NCI-H345 treated with DMSO at 0.1 percent for 48 hours (cell line): ENCODE measurements around the gene HIVEP1.

ENCODE experiments used
- DNase-seq: peaks from one replicate; lab custom pipeline; 2025; ENCODE audit not compliant: unreplicated experiment; lab: John Stamatoyannopoulos, UW

HIVEP1 gene

DNA sequence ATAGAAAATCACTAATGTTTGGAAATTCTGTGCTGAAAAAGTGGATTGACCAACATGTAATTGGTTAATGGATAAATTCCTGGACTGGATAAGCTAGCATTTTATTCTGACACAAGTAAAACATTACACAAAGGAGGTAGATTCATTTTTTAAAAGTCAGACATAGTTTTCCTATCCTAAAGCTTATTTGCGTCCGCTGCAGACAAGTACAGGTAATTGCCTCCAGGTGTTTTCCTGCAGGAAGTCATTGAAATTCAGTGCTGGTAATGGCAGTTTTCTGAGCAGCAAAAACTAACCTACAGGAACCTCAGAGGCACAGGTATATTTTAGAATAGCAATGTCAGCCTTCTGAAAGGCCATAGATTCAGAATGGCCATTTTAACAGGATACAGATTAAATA is 20.0 kb upstream of the HIVEP1 start:
- no peak for DNase-seq

DNA sequence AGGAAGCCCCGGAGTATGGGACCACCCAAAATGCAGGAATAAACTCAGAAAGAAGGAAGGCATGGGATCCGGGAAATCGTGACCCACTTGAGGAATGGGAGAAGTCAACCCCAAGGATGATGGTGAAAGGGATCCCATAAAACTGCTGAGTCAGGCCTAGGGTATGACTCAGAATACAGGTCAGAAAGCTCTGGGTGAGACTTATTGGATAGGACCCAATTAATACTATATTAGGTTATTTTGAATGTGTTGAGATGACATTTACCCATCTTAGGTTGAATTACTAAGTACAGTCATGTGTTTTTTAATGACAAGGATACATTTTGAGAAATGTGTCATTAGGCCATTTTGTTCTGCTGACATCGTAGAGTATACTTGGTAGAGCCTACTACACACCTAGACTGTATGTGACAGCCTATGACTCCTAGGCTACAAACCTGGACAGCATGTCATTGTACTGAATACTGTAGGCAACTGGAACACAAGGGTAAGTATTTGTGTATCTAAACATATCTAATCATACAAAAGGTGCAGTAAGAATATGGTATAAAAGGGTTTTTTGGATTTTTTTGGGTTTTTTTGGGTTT is 17.1 kb upstream of the HIVEP1 start:
- no peak for DNase-seq

DNA sequence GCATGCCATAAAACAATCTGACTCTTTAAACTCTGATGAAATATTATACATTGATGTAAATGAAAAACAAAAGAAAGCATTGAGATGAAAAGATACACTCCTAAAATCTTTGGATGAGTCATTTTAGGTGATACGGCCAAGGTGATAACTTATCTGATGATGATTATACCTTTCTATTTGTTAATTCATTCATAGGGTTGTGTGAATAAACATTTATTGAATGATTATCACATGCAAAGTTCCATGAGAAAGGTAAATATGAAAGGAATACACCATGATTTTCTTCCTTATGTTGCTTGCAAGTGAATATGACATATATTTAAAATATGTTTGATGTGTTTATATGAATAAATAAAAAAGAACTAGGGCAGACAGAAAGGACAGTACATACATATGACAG is 15.4 kb upstream of the HIVEP1 start:
- no peak for DNase-seq

DNA sequence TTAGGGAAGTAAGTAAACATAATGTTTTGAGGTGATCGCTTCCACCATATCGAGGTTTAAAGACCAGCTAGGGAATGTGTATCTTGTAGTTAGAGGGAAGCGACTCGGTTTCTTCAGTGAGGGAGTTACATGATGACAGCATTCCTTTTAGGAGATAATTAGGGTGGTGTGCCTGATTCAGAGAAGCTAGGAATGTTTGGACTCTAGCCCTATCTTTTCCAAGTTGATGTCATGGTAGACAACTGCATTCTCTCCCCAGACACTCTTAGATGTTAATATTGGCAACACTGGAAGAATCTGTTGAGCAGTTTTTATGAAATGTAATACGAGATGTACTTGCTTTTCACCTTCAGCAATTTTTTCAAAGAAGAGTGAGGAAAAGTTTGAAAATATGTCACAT is 12.9 kb upstream of the HIVEP1 start:
- DNase-seq: no peak

DNA sequence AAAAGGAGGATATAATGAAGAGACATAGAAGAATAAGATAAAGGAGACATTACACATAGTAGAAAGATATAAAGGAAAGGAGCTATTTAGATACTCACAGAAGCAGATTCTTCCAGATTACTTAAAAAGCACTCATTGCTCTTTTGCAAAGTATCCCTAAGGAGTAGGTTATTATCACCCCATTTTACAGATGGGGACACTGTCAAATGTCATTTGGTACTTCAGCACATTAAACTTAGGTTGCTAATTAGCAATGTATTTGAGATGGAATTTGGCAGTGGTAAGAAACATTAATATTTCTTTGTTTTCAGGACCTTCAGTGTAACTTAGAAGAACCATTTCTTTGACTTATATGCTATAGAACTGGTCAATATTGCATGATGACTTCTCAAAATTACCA is 11.9 kb upstream of the HIVEP1 start:
- DNase-seq: no peak

DNA sequence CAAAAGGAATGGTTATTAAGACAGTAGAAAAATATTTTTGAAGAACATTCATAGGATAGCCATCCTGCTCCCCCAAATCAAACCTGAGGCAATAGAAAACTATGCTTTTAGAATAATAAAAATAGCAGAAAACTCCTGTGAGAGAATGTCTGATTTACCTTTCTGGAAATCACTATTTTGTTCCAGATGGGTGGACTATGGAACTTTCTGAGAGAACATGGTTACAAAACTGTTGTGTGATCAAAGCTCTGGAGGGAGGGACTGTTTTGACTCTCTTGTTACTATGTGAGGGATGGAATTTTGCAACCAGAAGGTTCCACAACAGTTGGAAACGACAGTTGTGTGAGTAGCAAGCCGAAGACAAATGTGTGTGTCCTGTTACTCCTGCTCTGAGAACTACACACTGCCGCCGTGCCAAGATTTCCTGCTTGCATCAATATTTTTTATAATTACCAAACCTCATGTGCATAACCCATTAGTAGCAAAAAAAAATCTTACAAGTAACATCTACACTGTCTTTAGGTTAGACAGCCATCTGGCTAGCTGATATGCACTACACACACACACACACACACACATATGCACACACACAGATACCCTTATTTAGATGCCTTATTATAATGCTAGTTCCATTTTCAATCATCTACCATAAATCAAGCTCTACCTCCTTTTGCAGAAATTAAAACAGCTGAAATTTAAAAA is 11.0 kb upstream of the HIVEP1 start:
- DNase-seq: no peak

DNA sequence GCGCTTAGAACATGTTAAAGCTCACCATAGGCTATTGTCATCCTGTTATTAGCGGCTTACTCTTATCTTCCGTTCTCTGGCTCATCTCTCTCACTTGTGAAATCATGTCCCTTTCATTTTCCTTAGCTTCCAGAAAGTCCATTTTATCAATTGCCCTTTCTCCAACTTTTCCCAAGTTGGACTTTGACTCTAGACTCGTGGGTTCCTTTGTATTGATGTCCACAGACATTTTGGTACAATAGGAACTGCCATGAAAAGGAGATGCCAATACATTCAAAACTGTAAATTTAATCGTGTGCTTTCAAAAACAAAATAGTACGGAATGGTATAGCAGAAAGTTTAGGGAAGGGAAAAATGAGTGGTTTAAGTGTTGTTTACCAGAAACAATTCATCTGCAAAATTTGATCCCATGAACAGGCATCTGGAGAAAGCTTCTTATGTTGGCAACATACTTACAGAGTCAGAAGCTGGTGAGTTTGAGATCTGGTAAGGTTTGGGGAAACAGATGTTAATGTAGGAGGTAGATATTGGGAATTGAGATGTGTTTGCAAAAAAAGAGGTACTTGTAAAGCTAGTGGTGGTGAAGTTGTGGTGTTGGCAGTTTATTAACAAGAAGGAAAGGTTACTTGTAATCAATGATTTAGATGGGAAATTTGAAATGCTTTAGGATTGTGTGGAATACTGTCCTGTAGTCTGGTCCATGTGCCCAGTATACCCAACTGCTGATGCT is 10.2 kb upstream of the HIVEP1 start:
- DNase-seq: no peak

DNA sequence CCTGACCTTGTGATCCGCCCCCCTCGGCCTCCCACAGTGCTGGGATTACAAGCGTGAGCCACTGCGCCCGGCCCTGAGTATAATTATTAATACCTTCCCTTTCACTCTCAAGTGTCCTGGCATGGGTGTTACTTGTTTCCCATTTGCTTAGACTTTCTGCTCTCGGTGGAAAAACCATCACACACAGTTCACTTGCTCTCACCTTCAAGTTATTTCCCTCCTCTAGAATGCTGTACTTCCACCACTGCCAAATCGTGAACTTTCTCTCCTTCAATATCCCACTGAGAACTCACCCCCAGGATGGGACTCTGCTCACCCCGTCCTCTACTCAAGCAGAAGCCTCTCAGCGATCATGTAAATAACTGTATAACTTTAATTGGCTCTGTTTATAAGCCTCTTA is 4.6 kb upstream of the HIVEP1 start:
- DNase-seq: no peak

DNA sequence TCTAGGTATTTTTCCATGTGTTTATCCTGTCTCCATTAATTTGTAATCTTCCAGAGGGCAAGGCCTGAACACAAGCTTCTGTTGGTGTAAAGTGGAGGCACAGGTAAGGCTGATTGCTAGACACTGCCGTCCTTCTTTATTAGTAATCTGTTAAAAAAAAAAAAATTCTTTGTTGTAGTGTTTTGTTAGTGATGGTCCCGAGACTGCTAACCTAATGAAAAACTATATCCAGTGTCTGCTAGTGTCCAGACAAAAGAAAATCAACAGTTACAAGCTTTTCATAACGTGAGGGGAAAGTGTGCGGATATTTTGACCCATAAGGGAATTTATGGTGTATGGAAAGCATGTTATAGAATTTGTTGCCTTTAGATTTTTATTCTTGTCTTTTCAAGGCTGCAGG is 4.2 kb upstream of the HIVEP1 start:
- no peak for DNase-seq

DNA sequence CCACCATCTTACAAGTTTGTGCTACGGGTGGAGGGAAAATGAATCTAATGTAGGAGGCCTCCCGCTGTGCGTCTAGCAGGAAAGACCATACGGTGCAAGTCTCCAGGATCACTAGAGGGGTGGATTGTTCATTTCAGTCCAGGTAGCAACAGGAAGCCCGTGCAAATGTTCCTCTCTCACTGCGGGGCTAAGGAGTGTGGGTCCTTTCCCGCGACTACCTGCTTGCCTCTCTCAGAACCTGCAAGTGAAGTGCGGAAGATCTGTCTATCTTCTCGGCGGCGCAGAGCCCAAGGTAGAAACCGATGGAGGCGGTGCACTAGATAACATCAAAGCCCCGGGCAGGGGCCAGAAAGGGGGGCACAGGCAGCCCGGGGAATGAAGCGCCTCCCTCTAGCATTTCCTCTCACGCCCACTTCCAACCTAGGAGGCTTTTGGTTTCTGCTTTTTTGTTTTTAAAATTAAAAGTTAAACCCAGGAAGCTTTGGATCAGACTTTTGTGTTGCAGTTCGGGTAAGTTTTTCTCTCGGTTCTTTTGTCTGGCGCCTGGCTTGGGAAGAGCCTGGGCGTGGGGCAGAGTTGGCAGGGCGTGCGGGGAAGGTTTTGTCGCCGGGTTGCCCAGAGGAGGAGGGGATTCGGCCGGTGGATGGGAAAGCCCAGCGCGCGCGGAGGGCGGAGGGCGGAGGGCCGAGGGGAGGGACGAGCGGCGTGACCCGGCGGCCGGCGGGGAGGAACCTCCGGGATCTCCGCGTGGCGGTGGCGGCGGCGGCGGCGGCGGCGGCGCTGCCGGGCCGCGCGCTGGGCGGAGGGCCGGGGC is 3.5 kb upstream of the HIVEP1 start:
- peak; percentile 12 for DNase-seq

DNA sequence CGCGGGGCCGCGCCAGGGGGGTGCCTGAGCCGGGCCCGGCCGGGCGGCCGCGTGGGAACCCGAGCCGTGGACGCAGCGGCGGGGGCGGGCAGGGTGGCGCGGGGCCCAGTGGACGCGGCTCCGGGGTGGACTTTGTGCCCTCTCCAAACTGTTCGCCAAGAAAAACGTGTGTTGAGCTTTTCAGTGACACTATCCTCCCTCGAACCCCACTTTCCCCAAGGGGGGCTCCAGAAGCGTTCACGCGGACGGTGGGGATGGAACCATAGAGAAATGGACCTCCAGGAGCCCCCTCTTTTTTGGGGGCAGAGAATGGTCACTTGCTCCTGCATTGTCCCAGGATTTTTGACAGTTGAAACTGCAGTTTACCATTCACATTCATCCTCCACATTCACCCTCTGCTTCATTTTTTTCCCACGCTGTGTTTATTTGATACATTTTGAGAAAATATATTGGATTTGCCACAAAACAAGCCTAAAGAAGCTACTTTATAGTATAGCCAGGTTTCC is 2.9 kb upstream of the HIVEP1 start:
- no peak for DNase-seq

DNA sequence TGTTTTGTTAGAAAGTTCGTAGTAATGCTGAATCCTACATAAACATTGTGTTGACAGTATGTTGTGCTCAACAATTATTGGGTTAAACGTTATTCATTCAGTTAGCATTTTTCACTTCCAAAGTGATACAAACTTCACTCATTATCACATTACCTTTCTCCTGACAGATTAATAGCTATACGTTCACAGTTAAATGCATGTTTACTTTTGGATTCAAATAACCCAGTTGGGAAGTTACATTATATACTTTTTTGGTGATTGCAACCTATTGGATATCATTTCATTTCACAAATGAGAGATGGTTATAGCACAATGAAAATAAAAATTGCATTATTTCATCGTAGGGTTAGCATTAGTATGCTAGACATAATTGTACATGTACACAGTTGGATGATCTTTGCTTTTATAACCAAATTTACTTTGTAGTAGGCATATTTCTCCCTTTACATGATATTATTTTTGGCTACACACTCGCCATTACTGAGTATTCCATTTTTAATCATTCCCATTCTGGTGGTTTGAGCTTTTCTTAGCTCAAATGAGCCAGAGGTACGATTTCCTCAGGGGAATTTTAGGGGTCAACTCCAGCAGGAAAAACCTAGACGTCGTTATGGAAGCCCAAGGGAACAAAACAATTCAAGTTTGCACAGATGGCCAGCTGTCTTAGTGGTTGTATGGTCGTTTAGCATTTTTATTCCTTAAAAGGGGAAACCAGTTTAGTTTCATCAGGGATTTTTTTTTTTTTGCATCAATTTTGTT is 2.1 kb upstream of the HIVEP1 start:
- DNase-seq: no peak

DNA sequence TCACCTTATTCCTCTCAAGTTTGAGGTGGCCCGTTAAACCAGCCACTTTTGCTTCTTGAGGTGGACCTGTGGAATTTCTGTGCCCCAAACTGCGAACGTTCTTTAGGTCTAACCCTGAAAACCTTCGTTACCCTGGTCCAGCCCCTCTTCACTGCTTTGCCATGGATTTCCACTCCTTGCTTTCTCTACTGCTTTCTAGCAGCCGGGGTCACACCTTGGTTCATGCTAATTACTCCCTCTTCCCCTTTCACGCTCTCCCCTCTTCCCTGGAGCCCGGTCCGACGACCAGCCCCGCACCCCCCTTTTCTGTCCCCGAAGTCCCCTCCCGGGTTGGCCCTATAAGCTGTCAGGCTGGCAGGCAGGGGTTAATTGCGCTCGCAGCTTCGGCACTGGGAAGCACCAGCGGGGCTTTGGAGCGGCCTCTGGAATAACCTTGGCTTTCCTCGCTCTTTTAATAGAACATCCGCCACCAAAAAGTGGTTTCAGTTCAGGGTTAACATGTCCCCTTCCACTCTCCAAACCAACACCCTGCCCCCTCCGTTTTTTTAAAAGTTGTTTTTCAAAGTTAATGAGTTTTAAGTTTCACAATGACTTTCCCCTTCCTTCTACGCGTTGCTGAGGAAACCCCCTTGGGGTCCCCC is 1.4 kb upstream of the HIVEP1 start:
- DNase-seq: no peak

DNA sequence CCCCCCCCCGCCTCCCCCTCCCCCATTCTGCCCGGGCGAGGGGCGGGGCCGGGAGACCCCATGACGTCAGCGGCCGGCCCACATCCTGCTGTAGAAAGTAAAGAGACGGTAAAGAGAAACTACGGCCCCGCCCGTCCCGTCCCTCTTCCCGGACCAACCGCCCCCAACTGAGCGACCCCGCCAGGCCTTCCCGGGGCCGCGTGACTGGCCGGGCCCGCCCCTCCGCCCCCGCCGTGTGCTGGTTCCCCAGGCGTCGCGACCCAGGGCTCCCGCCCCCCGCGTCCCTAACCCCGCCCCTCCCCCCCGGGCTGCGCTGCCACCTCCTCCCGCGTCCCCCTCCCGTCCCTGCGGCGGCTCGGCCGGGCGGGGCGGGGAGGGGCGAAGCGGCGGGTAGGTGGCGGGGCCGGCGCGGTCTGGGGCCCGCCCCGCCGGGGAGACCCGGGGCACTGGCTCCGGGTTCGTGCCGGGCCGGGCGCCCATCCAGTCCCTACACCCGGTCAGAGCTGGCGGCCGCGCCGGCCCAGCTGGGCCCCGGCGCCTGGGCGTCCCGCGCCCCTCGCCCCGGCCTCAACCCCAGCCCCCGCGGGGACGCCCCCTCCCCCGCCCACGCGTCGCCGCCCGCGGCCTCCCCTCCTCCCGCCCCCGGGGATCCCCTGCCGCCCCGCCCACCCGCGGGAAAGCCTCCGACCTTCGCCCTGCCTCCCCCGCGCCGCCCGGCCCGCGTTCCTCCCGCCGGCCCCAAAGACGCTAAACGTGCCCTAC is 655 bp upstream of the HIVEP1 start:
- peak; percentile 30 for DNase-seq

DNA sequence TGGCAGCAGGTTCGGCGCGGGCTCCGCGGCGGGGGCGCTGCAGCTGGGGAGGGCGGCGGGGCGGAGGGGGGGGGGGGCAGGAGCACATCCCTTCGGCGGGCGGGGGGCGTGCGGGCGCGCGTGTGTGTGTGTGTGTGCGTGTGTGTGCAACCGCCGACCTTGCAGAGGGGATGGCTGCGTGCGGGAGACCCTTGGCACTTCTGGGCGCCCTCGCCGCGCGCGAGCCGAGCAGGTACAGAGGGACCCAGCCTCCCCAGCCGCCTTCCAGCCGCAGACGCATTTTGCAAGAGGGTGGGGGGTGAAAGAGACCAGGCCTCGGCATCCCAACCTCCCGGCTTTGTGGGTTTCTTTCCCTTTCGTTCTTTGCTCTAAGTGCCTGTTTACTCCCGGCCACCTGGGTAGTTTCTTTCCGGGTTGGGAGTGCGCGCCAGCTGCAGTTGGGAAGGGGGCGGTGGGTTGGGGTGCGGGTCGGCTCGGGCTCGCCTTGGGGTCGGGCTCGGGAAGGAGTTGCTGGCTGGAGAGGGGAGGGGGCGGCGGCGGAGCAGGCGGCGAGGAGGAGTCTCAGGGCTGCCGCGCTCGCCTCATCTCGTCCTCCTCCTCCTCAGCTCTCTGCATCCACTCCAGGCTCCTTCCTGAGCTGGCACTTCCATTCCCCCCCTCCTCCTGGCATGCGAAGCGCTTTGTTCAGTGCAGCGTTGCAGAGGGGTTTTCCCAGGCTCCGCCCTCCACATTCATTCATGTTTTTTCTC is 620 bp downstream of the HIVEP1 start:
- DNase-seq: no peak

DNA sequence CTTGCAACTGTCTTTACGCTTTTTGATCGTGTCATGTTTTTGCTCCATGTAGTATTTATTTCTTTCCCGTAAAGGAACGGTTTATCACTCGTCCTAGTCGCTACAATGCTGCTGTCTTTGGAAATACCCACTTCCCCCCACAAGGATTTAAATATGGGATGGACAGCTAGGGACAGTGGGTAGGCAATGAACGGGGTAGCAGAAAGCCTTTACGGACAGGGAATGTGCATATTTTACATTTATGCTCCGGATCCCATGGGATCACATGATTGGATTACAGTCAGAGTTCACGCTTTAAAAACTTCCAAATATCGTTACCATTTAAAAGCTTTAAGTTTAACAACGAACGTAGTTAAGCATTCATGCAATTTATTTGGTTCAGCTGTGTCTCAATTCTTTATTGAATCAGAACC is 1.2 kb downstream of the HIVEP1 start:
- DNase-seq: no peak

DNA sequence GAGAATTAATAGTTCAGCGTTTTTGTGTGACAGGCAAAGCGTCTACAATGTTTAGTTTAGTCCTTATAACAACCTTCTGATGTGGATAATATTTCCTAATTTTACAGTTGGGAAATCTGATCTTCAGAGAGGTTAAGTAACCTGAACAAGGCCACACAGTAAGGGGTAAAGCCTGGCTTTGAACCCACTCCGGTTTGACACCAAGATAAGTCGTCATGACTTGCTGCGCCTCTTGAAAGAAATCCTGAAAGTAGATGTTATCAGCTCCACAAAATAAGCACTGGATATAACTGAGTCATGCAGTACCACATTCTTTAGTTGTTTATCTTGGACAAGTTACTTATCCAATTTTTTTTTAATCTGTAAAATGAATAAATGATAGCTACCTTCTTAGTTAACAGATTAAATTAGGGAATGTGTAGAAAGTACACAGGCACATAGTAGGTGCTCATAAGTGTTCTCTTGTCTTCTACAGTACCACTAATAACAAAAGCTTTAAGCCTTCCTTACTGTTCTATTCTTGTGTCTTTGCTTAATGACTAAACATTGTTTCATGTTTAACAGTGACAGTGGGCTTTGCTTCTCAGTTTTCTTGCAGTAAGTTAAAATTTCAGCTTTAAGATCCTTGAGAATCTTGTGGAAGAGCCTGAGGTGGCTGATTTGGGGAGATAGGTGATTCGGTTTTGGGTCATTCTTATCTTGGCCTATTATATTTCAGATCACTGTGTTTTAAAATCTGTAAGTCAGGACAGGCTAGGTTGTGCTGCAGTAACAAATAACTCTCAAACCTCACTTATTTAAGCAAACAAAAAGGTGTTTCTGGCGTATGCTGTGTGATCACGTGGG is 2.1 kb downstream of the HIVEP1 start:
- no peak for DNase-seq

DNA sequence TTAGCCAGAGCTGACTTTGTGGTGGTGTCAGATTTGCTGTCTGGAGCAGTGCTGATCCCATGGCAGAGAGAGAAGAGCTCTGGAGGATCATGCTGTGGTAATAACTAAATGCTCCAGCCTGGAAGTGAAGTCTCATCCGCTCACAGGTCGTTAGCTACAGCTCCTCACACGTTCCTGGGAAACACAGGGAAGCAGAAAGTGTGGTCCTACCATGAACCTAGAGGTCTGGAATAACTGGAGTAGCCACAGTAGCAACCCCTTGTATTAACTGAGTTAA is 2.7 kb downstream of the HIVEP1 start:
- DNase-seq: no peak
